Body of pancreas (tissue), 4 donors: ENCODE measurements around the gene CDCA4. TPM values are rescaled to one million over a fixed set of nuclear protein-coding genes. Genes with fewer than 3 reads are reported as not detected.
"Not testable (repeated sequence)": the region's sequence is repeated elsewhere in the genome, so short reads cannot be mapped to it uniquely, and the experiment has no call there.

Experiments used
- ATAC-seq: fragments of 150-250 bp; one replicate; pipeline ENCODE4 v1.9.1; 2016
- DNase-seq, 4 donors: peaks; one replicate each; pipeline ENCODE4 v3.0.0-alpha.2; 2019
- H3K27ac ChIP-seq, 4 donors: fragments of 200-600 bp; sonication (generic); 1 replicate in 3 of 4; 2 replicates in 1 of 4; pipeline versions ENCODE4 v1.5.1 to v1.6.1; 2016 to 2019; ENCODE audit warnings: mild to moderate bottlenecking in 1 of 4, mixed read lengths in 1 of 4, moderate library complexity in 1 of 4
- H3K27me3 ChIP-seq, 2 donors: fragments of 200-600 bp; sonication (generic); one replicate each; pipeline ENCODE4 v1.6.0; 2016; ENCODE audit warnings: mild to moderate bottlenecking in 1 of 2
- H3K36me3 ChIP-seq, 2 donors: fragments of 200-600 bp; sonication (generic); replicated peaks in 1 of 2; 2 replicates each; pipeline ENCODE4 v1.5.1; 2016; ENCODE audit warnings: low read depth in 2 of 2; ENCODE audit not compliant: insufficient read depth in 1 of 2
- H3K4me1 ChIP-seq: fragments of 200-600 bp; sonication (generic); one replicate; pipeline ENCODE4 v1.6.0; 2016
- H3K4me3 ChIP-seq, 2 donors: fragments of 200-600 bp; sonication (generic); 1 replicate in 1 of 2; 2 replicates in 1 of 2; pipeline ENCODE4 v1.5.1; 2016 to 2019
- H3K9me3 ChIP-seq, 3 donors: fragments of 200-600 bp; sonication (generic); 1 replicate in 2 of 3; 2 replicates in 1 of 3; pipeline ENCODE4 v1.5.1; 2016
- POLR2A ChIP-seq, 3 donors: fragments of 450-650 bp; IDR thresholded peaks; one replicate each; pipeline ENCODE4 v1.6.1; 2016; ENCODE audit warnings: antibody characterized with exemption in 3 of 3, mild to moderate bottlenecking in 2 of 3
- WGBS, 2 donors: methylation state at CpG; one replicate each; pipeline ENCODE4 v1.1.5; 2017; 5-methylcytosine and 5-hydroxymethylcytosine counted together
- intact Hi-C: fragments of 100-400 bp; cut with DNase I; formaldehyde crosslinking; loops from one replicate; pipeline ENCODE4 v1.15.1; 2023
- total RNA-seq, 2 donors: library from RNA; depleted of rRNA; stranded (reverse); fragments of >200 nt; gene quantifications; one replicate each; pipeline ENCODE4 v1.1.0, GENCODE V29; 2016
- TF ChIP-seq, protein P1 (sequence below), 7 experiments: fragments of 450-650 bp in 4 of 7; fragments of 200-600 bp in 3 of 7; sonication (generic) in 3 of 7; IDR thresholded peaks; one replicate each; pipeline ENCODE4 v1.5.1; 2016 to 2019; ENCODE audit warnings: antibody characterized with exemption in 7 of 7

CDCA4 gene
- total RNA-seq, 2 donors from 2014 or later: 2.6 to 4.7 TPM

DNA sequence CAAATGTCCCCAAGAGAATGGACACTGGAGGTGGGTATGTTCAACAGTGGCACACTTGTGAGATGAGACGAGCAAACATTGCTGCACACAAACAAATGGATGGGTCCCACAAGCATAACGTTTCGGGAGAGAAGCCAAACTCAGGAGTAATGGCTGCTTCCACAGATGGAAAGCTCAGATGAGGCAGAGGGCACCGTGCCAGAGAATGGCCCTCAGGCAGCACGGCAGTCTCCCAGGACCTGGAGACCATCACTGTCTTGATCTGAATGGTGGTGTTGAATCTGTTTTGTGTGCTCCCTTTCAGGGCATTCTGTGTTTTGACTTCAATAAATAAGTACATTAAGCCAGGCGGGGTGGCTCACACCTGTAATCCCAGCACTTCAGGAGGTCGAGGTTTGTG is 8.5 kb upstream of the CDCA4 start:
- H3K27me3 ChIP-seq: no peaks in the 10 kb centered on the region
- no peaks in the 10 kb centered on the region for H3K9me3 ChIP-seq
- H3K27ac ChIP-seq: no peak overlapping the region
- TF ChIP-seq, protein P1, sequence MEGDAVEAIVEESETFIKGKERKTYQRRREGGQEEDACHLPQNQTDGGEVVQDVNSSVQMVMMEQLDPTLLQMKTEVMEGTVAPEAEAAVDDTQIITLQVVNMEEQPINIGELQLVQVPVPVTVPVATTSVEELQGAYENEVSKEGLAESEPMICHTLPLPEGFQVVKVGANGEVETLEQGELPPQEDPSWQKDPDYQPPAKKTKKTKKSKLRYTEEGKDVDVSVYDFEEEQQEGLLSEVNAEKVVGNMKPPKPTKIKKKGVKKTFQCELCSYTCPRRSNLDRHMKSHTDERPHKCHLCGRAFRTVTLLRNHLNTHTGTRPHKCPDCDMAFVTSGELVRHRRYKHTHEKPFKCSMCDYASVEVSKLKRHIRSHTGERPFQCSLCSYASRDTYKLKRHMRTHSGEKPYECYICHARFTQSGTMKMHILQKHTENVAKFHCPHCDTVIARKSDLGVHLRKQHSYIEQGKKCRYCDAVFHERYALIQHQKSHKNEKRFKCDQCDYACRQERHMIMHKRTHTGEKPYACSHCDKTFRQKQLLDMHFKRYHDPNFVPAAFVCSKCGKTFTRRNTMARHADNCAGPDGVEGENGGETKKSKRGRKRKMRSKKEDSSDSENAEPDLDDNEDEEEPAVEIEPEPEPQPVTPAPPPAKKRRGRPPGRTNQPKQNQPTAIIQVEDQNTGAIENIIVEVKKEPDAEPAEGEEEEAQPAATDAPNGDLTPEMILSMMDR (IDR thresholded peaks at IDR 0.05): no peak
- TF ChIP-seq POLR2A (IDR thresholded peaks at IDR 0.05): no peak
- no peaks in the 10 kb centered on the region for H3K36me3 ChIP-seq
- 66 to 77% methylated on average over 6 of the region's 7 CpGs for WGBS, 2 donors
- no peak overlapping the region for H3K4me3 ChIP-seq
- peaks cover 6% of the 10 kb centered on the region for H3K4me1 ChIP-seq
- intact Hi-C loops: no loop called here
- no peak for DNase-seq
- ATAC-seq: no peak

DNA sequence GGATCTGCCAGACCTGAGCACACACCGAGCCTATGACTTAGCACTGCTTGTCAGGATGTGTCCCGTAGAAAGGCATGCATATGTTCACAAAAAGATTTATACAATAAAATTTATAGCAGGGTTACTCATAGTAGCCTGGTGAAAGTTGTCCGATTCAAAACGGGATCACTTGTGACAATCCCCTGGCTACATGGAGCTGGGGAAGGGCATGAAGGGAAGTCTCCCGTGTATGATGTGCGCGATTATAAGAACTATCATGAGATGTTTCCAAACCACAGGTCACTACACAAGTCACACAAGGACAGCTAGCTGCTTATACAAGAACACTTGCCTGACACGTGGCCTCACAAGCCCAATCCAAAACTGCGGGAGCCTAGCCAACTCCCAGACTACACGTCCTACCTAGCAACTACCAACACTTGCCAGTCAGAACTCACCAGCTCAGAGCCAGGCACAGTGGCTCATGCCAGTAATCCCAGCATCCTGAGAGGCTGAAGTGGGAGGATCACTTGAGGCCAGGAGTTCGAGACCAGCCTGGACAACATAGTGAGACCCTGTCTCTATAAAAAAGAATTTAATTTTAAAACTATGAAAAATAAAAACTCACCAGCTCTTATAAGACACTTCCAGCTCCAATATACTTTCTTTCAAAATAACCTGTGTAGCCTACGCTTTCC is 7.5 kb upstream of the CDCA4 start:
- Histone ChIP-seq H3K27me3 (no peaks in the 10 kb centered on the region), H3K4me1 (peaks cover 6% of the 10 kb centered on the region), H3K27ac (no peak overlapping the region), H3K36me3 (no peaks in the 10 kb centered on the region), H3K4me3 (no peak overlapping the region), H3K9me3 (no peaks in the 10 kb centered on the region)
- peak in 1 of 4 donors; percentile 43 for DNase-seq
- ATAC-seq: no peak
- intact Hi-C loops: no loop called here
- TF ChIP-seq POLR2A (IDR thresholded peaks at IDR 0.05): no peak
- TF ChIP-seq, protein P1 (IDR thresholded peaks at IDR 0.05): no peak
- 74 to 86% methylated on average over 10 to 12 of the region's 12 CpGs for WGBS, 2 donors

DNA sequence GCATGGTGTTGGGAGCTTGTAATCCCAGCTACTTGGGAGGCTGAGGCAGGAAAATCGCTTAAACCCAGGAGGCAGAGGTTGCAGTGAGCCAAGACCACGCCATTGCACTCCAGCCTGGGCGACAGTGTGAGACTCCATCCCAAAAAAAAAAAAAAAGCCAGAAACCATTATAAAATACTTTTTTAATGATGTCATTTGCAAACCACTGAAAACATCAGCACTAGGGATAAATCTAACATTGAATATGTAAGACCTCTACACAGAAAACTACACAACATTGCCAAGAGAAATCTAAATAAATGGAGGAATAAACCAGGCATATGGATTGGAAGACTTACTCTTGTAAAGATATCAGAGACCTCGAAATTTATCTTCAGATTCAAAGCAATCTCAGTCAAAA is 6.8 kb upstream of the CDCA4 start:
- H3K27me3 ChIP-seq, ATAC-seq, H3K4me1 ChIP-seq, H3K9me3 ChIP-seq, H3K4me3 ChIP-seq, intact Hi-C loops, H3K36me3 ChIP-seq, H3K27ac ChIP-seq, DNase-seq: not testable (repeated sequence)
- WGBS, 2 donors: 72 to 80% methylated on average over 4 of the region's 4 CpGs

DNA sequence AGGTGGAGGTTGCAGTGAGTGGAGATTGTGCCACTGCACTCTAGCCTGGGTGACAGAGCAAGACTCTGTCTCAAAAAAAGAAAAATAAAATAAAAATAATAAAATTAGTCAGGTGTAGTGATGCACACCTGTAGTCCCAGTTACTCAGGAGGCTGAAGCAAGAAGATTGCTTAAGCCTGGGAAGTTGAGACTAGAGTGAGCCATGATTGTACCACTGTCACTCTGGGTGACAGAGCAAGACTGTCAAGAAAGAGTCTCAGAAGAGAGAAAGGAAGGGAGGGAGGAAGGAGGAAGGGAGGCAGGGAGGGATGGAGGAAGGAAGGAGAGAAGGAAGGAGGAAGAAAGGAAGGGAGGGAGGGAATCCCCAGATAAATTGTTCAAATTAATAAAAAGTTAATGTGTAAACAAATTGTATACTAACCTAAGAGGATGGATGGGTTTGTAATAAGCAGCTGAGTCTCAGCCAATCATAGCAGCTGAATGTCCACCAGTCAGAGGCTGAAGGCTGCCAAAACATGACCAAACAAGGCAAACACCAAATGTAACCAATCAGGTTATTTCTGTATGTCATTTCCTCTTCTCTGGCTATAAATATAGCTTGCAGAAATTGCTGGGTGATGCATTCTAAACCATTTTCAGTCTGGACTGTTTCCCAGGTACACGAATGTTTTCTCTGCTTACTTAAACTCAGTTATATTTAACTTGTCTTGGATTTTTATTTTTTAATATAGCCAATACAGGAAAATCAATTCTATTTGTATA is 6.1 kb upstream of the CDCA4 start:
- H3K4me3 ChIP-seq: no peak overlapping the region
- H3K27ac ChIP-seq: no peak overlapping the region
- peaks cover 3% of the 10 kb centered on the region for H3K4me1 ChIP-seq
- no peak for DNase-seq
- 24 to 57% methylated on average over 1 of the region's 1 CpG for WGBS, 2 donors
- H3K9me3 ChIP-seq: no peaks in the 10 kb centered on the region
- TF ChIP-seq, protein P1 (IDR thresholded peaks at IDR 0.05): no peak
- no peak for TF ChIP-seq POLR2A (IDR thresholded peaks at IDR 0.05)
- ATAC-seq: no peak
- intact Hi-C loops: no loop called here
- H3K36me3 ChIP-seq: no peaks in the 10 kb centered on the region
- H3K27me3 ChIP-seq: no peaks in the 10 kb centered on the region

DNA sequence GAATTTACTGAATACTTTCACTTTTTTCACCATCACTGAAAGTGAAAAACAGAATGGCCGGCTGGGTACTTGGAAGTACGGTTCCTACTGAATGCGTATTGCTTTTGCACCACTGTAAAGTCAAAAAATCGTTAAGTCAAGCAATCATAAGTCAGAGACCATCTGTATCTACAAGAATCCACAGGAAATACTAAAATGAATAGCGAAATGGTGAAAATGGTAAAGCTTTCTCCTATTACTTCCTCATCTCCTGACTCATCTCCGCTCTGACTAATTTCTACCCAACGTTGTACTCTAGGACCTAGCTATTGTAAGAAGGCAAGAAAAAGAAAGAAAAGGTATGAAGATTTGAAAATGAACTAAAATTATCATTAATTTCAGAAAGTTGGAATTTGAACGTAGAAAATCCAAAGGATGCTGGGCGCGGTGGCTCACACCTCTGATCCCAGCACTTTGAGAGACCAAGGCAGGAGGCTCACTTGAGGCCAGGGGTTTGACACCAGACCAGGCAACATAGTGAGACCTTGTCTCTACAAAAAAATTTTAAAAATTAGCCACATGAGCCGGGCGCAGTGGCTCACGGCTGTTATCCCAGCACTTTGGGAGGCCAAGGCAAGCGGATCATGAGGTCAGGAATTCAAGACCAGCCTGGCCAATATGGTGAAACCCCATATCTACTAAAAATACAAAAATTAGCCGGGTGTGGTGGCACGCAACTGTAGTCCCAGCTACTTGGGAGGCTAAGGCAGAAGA is 5.3 kb upstream of the CDCA4 start:
- WGBS, 2 donors: 82 to 91% methylated on average over 16 of the region's 16 CpGs
- intact Hi-C loops: no loop called here
- no peaks in the 10 kb centered on the region for H3K27me3 ChIP-seq
- H3K4me3 ChIP-seq: no peak overlapping the region
- TF ChIP-seq, protein P1 (IDR thresholded peaks at IDR 0.05): no peak
- no peak for TF ChIP-seq POLR2A (IDR thresholded peaks at IDR 0.05)
- no peaks in the 10 kb centered on the region for H3K9me3 ChIP-seq
- no peaks in the 10 kb centered on the region for H3K36me3 ChIP-seq
- DNase-seq: no peak
- H3K27ac ChIP-seq: peak overlapping the region in 1 of 4 donors; percentile 34
- H3K4me1 ChIP-seq: peaks cover 10% of the 10 kb centered on the region
- ATAC-seq: no peak
